Esophagus muscularis mucosa (tissue), 4 donors: Measurements from ENCODE around the gene SARM1.

Source experiments
- CTCF ChIP-seq, 3 experiments: fragments of 200-600 bp in 2 of 3; fragments of 450-650 bp in 1 of 3; sonication (generic) in 2 of 3; IDR thresholded peaks; one replicate each; pipeline ENCODE4 v1.5.1; 2017 to 2019; ENCODE audit warnings: antibody characterized with exemption in 3 of 3, mild to moderate bottlenecking in 2 of 3, moderate library complexity in 1 of 3
- EP300 ChIP-seq: sonication (generic); formaldehyde crosslinking; IDR thresholded peaks from one replicate; pipeline ENCODE4 v1.6.1; 2017; ENCODE audit warnings: antibody characterized with exemption
- POLR2A ChIP-seq: fragments of 450-650 bp; IDR thresholded peaks from one replicate; pipeline ENCODE4 v1.6.1; 2017; ENCODE audit warnings: antibody characterized with exemption, moderate library complexity, mild to moderate bottlenecking, low read depth
- POLR2AphosphoS5 ChIP-seq, 2 donors: sonication (generic); formaldehyde crosslinking; IDR thresholded peaks; one replicate each; pipeline ENCODE4 v1.6.1; 2017; ENCODE audit warnings: antibody characterized with exemption in 2 of 2

GRCh38 chr17:28363186-28363585, 8.3 kb upstream of the SARM1 start:
- TF ChIP-seq CTCF (IDR thresholded peaks at IDR 0.05), result no peak
- TF ChIP-seq EP300, result no peak
- no peak for TF ChIP-seq POLR2A
- no peak for TF ChIP-seq POLR2AphosphoS5 (IDR thresholded peaks at IDR 0.05)
